LNCAP (cell line): Measurements from ENCODE around the gene TRPM8.

Source experiments
- CTCF ChIP-seq: fragments of 450-650 bp; IDR thresholded peaks from 2 replicates; pipeline ENCODE4 v1.5.1; 2017; ENCODE audit warnings: mild to moderate bottlenecking

TRPM8 gene

GRCh38 chr2:233960203-233960602, 43.0 kb downstream of the TRPM8 start:
- no peak for TF ChIP-seq CTCF

GRCh38 chr2:233961905-233962304, 44.7 kb downstream of the TRPM8 start:
- no peak for TF ChIP-seq CTCF

DNA sequence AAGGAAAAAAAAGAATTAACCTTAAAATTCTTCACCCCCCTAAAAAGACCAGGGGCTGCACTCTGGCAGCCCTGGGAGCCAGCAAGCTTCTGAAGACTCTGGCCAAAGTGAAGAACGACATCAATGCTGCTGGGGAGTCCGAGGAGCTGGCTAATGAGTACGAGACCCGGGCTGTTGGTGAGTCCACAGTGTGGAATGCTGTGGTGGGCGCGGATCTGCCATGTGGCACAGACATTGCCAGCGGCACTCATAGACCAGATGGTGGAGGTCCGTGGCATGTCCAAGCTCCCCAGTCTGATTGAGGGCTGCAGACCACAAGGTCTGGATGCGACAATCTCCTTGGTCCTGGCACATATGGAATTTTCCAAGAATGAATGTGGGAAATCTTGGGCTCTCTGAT, 47.4 kb downstream of the TRPM8 start:
- TF ChIP-seq CTCF = no peak

DNA sequence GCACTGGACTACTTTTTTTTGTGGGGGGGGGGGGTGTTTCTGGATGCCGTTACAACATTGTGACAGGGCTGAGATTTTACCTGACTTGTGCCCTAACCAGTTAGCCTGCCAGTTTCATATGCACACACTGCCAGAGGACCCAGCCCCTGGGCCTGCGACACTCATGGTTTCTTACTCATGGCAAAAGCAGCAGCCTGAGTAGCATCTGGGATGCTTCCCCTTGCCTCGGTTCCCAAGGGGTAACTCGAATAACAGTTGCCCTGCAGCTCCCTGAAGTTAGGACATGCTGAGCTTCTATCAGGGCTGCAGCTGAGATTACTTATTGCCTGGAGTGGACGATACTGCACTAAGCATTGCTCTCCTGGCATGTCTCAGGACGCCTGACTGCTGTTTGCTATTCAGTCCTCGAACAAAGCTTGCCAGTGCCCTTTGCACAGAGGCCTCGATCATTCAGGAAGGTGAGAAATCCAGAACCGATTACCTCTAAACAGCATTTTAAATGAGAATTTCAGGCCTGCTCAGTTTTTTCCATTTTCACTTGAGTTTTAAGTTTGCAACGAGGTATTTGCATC, 47.9 kb downstream of the TRPM8 start:
- TF ChIP-seq CTCF = no peak

GRCh38 chr2:233966388-233966787, 49.2 kb downstream of the TRPM8 start:
- no peak for TF ChIP-seq CTCF

DNA sequence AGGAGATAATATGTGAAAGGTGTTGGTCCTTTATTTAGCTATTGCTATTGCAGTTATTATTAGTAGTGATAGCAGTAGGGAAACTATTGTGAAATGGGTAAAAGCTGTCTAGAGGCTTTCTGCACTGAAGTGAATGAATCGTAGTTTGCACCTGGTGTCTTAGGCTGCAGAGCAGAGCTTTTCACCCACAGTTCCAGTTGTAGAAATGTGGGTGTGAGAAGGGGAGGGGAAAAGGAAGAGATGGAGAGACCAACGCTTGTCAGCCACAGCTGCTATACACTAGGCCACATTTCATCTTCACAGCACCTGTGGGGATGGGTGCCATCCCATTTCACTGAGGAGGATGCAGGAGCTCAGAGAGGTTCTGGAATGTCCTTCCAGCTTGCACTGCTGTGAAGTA, 50.0 kb downstream of the TRPM8 start:
- TF ChIP-seq CTCF = no peak

- no peak for TF ChIP-seq CTCF
Measured at GRCh38 chr2:233968556-233968955, 51.4 kb downstream of the TRPM8 start.

- TF ChIP-seq CTCF = no peak
Measured at GRCh38 chr2:233972941-233973575, 55.9 kb downstream of the TRPM8 start.
